Kidney tubule cell (primary cell): Measurements from ENCODE around the gene GRAP.
"Not testable (repeated sequence)": the region's sequence is repeated elsewhere in the genome, so short reads cannot be mapped to it uniquely, and the experiment has no call there.

ENCODE experiments used
- DNase-seq: peaks from one replicate; pipeline ENCODE4 v3.0.0-alpha.2; 2018; ENCODE audit warnings: low spot score

The GRAP gene

DNA sequence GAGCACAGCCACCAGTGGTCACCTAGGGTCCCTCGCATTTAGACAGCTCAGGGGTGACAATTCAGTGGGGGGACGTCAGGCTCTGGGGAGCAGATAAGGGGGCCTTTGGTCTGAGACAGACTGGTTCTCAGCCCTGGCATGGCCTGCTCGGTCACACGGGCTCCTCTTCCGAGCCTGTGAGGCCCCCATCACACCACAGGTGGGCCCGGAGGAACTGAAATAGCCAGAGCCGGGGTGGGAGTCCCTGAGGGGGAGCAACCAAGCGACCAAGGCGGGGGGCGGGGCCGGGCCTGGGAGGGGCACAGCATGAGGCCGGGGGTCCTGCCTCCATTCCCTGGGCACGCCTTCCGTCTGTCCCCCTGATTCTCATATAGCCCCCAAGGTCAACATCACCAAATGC is 4.4 kb downstream of the GRAP start:
- not testable (repeated sequence) for DNase-seq

DNA sequence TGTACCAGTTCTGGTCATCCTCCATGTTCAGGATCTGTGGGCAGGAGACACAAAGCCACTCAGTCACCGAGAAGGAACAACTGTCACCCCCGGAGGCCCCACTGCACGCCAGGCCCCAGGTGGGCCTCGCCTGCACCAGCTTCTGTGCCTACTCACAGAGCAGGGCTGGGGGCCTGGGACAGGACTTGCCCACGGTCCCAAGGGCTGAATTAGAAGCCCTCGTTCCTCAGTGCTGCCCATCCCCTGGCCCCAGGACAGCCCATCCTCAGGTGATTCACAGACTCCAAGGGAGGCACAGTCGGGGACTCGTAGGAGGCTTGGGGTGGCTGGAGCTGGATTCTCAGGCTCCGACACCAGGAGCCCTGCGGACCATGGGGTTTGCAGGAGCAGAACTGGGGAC is 4.9 kb downstream of the GRAP start:
- DNase-seq: not testable (repeated sequence)

DNA sequence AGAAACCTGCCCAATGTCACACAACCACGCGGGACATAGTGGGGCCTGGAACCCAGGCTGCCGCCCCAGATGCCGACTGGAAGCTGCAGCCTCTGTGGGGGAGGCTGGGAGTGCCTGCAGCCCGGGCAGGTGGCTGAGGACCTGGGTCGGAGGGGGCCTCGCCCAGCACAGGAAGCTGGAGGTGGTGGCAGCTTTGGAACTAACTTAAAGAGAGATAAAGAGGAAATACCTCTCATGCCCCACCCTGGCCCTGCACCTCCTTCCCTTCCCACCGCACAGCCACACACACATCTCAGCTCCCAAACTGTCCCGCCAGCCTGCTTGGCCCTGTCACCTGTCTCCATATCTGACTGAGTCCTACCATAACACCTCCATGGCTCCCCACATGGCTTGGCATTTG is 6.4 kb downstream of the GRAP start:
- not testable (repeated sequence) for DNase-seq

DNA sequence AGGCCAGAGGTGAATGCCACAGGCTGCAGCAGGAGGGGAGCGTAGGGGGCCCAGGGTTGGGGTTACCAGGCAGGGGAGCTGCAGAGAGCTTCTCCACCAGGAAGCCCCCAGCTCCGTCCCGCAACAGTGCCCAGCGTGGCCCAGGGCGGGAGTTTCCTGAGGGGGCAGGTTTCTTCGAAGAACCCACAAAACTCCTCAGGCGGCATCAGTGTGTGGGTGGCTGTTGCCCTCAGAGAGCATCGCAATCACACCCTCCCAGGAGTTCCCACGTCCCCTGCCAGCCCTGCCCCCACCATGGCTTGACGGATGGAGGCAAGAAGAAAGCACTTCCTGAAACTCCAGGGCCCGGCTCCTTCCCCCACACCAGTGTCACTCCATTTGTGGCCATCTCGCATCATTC is 8.0 kb downstream of the GRAP start:
- DNase-seq: not testable (repeated sequence)

DNA sequence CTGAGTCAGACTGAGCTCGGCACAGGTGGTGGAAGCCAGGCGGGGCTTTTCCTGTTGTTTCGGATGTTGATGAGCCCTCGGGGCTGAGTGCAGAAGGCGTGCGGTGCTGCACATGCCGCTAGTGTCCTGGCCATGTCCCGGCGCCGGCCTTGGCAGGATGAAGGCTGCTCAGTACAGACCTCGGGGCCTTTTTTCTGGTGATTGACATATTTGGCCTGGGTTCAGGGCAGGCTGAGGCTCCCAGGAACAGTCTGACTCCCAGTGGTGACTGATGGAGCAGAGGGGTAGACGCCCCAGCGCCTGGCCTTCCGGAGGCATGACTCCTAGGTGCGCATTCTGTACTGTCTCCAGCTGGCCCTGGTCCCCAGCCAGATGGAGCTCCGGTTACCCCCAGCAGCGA is 8.8 kb downstream of the GRAP start:
- not testable (repeated sequence) for DNase-seq

DNA sequence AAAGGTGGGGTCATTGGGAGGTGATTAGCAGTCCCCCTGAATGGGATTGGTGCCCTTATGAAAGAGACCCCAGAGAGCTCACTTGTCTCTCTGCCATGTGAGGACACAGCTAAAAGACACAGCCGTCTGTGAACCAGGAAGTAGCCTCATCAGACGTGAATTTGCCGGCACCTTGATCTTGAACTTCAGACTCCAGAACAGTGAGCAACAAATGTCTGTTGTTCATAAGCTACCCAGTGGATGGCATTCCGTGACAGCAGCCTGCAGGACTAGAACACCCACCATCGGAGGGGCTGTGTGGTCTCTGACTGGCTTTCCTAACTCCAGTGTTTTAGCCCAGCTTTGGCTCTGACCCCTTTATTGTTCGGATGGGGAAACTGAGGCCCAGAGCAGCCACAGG is 9.2 kb downstream of the GRAP start:
- not testable (repeated sequence) for DNase-seq

DNA sequence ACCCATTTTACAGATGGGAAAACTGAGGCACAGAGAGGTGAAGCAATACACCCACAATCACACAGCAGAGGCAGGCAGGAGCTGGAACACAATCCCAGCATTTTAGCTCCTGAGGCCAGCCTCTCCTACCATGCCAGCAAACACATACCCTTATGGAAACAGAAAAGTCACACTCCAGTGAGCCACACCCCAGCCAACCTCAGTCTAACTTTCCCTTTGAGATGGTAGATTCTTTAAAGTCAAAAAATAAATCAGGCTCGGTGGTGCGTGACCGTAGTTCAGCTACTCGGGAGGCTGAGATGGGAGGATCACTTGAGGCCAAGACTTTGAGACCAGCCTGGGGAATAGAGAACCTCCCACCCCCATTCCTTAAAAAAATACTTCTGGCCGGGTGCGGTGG is 10.6 kb downstream of the GRAP start:
- not testable (repeated sequence) for DNase-seq

DNA sequence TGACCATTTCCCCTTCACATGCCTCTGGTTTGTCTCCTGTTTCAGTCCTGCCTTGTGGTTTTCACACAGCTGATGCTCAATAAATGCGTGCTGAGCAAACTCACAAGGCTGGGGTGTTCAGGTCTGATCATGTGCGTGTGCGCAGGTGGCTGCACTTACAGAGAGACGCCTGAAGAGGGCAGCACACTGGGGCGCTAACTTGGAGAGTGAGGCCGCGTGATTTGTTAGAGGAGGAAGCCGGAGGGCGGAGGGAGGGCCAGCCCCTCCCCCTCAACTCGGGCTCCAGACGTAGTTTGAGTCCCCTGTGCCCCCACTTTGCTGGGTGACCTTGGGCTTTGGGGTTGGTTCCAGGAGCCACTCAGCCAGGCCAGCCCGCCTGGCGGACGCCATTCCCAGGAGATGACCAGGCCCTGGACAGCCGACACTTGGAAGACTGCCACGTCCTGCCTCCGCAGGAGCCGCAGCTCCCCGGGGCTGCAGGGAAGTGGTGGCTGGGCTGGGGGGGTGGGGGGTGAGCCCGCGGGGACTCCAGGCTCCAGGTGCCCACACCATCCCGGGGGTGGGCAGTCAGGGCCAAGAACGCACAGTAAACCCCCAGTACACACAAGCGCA is 14.3 kb downstream of the GRAP start:
- DNase-seq: not testable (repeated sequence)

DNA sequence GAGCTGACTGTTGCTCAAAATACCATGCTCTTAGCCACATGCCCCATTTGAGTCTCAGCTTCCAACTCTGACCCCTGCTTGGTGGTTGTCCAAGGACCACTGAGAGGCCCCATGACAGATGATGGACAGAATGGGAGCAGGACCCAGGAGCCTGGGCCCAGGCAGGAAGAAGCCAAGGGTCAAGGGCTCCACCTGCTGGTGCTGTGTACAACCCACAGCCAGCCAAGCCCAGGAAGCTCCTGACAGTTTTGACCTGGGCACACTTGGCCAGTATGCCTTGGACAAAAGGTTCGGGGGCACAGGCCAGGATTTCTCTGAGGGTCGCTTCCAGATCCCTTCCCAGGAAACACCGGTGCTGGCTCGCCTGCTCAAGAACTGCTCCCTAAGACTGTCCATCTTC is 15.0 kb downstream of the GRAP start:
- DNase-seq: not testable (repeated sequence)

DNA sequence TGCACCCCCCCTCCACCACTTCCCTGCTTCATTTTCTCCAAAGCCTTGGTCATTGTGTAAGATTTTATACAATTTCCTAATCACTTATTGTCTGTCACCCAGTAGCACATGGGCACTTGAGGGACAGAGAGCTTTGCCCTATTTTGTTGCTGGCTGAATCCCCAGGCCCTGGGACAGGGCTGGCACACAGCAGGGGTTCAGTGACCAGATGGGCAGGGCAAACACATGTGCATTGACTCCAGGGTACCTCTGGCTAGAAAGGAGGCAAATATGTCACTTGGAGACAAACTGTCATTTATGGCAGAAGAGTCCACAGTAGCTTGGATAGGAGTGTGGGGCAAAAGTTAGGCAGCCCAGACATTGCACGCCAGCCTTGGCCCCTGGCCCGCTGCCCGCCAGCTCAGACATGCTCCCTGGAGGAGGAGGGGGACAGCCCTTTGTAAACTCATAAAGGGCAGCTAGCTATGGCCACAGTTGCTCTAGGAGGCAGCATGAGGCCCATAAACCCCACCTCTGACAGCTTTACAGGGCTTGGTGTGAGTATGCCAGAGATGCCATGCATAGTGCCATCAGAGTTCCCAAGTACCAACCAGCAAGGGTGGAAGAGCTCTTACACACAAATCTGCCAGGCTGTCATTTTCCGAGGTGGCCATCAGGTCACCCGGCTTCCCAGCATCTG is 15.8 kb downstream of the GRAP start:
- DNase-seq: not testable (repeated sequence)

DNA sequence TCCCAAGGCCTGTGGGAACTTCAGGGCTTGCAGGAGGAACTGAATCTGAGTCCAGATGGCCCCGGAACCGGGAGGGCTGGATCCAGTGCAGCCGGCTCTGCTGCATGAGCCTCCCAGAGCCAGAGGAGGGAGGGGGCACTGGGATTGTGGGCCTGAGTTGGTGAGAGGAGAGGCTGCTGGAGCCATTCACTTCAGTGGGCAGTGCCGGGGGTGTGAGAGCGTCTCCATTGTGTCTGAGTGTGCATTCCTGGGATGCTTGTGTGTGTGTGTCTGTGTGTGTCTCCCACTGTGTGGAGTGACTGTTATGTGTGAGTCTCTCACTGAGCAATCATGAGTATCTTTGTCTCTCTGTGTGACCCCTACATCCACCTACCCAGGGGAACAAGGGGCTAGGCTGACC is 17.0 kb downstream of the GRAP start:
- DNase-seq: not testable (repeated sequence)

DNA sequence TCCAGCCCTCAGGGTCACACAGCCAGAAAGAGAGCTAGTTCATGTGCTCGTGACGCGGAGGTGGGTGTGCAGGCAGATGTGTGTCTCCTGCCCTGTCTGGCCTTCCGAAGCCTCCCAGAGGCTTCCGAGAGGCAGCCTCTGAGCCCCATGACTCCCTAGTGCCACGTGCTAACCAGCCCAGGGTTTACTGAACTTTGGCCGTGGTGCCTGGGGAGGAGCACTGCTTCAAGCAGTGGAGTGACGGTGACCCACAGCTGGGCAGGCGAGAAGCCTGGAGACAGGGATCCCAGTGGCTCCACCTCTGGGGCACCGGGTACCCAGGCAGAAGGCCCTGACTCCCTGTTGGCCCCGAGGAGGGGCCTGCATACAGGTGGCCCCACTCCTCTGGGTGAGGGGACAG is 18.1 kb downstream of the GRAP start:
- not testable (repeated sequence) for DNase-seq

DNA sequence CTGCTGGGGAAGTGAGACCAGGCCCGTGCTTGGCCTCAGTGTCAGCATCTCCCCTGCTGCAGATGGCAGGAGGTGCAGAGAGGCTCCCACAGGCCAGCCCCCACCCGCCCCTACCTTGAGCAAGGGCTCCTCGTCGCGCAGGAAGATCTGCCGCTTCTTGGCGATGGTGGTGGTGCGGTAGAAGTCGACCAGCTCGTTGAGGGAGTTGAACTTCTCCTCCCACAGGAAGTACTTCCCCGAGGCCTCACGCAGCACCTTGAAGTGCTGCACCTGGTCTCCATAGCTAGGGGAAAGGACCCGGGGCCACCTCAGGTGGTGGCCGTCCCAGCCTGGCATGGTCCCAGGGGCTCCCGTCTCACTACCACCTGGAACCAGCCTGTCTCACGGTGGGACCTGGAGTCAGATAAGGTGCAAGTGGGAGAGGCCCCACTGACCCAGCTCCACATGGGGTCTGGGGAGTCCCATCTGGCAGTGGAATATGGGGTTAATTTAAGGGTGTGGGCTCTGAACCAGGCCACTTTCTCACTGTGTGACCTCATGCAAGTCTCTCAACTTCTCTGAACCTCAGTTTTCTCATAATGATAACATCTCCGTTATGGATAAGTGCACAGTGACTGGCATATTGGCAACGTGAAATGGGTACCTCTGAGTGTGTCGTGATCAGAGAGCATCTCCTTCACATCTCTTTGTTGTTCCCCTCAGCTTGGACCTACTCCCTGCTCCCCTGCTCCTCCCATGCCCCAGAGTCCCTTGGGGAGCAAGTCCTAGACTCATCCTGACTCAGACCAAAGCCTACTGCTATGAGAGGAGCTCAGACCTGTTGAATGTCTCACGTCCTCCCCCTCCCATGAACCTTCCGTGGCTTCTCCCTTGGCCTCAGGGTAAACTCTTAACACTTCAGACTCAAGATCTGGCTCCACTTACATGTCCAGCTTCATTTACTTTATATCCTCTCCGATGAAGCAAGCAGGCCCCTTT is 22.4 kb downstream of the GRAP start:
- peak; percentile 17 for DNase-seq

DNA sequence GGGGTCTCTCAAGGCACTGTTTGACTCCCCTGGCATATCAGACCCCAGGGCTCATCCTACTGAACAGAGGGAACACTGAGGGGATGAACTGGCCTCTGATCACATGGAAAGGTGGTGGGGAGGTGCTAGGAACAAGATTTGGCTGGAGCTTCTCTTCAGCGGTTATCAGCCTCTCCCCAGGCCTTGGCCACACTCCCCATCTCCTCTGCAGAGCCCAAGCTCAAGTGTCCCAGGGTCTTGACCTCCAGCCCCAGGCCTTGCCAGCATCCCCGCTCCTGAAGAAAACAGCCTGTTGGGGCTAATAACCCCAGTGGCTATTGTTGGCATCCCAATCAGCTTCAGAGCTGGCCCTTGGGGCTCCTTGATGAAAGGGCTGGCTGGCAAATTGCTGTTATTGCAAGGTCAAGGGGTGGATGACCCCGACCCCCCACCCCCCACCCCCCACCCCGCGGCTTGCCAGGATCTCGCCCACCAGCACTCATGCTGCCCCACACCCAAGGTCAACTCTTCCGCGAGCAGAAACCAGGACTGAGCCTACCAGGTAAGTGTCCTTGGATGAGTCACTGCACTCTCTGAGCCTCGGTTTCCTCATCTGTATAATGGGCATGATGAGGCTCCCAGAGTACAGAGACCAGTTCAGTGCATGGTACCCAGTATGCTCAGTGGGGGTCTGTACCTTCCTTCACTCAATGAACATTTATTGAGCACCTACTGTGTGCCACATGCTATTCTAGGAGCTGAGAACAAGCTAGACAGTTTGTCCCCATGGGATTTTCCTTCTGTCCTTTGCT is 23.4 kb downstream of the GRAP start:
- DNase-seq: no peak

DNA sequence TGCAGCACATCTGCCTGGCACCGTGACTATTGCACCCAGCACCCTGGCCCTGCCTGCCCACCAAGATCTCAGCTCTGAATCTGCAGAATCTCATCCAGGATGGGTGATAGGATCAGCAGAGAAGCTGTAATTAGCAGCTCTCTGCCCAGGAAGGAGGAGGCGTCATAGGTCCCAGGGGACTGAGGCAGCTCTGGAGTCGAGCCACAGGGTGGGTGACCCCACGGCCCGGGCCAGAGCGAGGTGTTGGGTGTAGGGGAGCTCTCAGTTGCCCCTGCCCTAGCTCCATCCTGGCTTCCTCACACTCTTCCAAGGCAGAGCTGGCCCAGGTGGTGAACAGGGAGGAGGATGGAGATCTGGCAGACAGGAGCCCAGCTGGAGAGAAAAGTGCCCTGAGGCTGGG is 24.0 kb downstream of the GRAP start:
- DNase-seq: no peak

DNA sequence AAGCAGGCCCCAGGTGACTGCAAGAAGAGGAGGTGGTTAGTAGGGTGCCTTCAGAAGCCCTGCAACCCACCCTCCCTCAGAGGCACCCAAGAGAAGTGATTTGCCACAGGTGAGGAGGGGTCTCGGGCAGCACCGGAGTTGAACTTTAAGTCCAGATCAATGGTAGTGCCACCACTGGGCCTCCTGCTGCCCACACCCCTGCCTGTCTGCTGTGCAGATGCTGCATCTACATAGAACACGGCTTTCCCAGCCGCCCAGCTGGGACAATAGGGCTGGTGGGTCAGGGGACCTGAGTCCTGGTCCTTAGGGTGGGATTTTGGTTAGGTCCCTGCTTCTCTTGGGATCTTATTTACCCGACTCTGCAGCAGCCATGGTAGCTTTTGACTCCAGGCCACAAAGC is 24.6 kb downstream of the GRAP start:
- no peak for DNase-seq

DNA sequence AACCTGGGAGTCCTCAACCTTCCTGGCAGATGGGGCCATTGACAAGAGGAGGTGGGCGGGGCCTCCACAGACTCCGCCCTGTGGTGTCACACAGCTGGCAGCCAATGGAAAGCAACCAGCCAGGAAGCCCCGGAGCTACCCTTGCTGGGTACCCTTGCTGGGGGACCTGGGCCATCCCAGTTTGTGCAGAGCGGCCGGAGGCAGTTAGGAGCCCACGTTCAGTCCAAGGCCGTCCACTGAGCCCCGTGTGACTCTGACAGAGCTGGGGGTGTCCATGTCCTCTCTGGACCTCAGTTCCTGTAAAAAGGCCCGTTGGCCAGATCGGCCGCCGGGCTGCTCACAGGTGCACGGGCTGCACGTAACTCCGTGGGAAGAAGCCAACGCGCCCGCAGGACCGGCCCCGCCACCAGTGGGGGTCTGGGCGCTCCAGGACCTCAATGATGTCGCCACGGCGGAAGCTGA is 25.1 kb downstream of the GRAP start:
- no peak for DNase-seq

DNA sequence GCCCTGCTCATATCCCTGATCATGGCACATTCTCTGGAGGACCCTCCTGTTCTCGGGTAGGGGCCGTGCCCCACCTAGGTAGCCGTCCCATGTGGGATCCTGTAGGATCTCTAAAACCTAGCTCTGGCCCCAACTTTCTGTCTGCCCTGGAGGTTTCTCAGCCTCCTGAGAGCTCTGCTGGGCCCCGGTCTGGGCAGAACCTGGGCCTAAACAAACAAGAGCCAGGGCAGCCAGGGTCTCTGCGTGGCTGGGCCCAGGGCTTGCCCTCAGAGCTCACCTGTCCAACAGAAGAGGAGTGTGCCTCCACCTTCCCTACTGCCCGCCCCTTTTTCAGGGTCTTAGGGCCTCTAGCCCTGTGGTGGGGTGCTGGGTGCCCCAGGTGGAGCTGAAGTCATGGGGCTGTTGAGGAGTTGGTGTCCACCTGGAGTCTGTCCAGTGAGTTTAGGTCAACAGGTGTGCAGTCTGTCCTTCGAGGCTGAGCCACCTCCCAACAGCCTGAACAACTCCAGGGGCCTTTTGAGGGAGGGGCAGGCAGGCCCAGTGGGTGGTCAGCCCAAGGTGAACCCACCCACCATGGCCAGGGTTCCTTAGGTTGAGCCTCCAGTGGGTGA is 25.6 kb downstream of the GRAP start:
- not testable (repeated sequence) for DNase-seq

DNA sequence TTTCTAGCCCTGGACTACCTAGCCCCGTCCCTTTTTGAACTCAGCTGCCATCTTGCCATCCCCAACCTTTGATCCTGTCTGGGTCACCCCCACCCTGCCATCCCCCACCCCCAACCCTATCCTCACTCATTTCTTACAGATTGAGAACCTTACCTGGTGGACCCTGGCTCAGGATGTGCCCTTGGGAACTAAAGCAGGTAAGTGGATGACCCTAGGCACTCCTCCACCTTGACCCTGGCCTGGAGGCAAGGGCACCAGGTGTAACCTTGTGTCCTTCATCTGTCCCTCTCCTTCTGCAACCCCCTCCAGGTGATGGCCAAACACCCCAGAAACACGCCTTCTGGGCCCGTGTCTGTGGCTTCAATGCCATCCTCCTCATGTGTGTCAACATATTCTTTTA is 26.7 kb downstream of the GRAP start:
- DNase-seq: no peak

DNA sequence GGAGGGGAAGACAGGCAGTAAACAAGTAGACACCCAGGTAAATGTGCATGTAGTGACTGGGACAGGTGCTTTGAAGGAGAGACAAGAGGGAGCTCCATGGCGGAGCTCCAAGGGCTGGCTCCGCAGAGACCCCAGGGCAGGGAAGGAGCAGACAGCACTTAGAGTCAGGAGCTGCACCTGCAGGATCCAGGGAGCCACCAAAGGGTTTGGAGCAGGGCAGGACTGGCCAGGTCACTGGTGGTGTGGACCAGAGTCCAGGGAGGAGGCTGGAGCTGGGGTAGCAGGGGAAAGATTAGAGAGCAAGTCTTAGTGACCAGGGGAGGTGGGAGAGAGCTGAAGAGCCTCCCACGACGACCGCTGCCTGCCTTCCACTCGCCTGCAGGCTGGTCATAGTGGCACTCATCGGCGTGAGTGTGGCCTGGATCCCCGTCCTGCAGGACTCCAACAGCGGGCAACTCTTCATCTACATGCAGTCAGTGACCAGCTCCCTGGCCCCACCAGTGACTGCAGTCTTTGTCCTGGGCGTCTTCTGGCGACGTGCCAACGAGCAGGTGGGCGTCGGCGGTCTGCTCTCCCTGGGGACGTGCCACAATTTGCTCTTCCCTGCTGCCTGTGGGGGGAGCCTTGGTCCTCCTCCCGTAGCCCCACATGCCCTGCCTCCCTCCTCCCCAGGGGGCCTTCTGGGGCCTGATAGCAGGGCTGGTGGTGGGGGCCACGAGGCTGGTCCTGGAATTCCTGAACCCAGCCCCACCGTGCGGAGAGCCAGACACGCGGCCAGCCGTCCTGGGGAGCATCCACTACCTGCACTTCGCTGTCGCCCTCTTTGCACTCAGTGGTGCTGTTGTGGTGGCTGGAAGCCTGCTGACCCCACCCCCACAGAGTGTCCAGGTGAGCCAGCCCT is 27.5 kb downstream of the GRAP start:
- no peak for DNase-seq
